Fibroblast of pulmonary artery (primary cell): ENCODE data around the gene GABRR3.

Experiments
- DNase-seq: peaks from one replicate; pipeline ENCODE4 v3.0.0-alpha.2; 2010; ENCODE audit warnings: low read depth
- H3K4me3 ChIP-seq: replicated peaks from 2 replicates; pipeline ENCODE4 v1.5.1; 2011; ENCODE audit warnings: low read depth, mild to moderate bottlenecking, control low read depth, low read length, moderate library complexity
- TF ChIP-seq, protein P1 (sequence below): IDR thresholded peaks from 2 replicates; pipeline ENCODE4 v1.5.1; 2011; ENCODE audit warnings: mild to moderate bottlenecking, control low read depth, low read length, inconsistent platforms; ENCODE audit errors: missing control alignments

Gene GABRR3

GRCh38 chr3:98002717-98003116 is 32.4 kb downstream of the GABRR3 start:
- TF ChIP-seq, protein P1, sequence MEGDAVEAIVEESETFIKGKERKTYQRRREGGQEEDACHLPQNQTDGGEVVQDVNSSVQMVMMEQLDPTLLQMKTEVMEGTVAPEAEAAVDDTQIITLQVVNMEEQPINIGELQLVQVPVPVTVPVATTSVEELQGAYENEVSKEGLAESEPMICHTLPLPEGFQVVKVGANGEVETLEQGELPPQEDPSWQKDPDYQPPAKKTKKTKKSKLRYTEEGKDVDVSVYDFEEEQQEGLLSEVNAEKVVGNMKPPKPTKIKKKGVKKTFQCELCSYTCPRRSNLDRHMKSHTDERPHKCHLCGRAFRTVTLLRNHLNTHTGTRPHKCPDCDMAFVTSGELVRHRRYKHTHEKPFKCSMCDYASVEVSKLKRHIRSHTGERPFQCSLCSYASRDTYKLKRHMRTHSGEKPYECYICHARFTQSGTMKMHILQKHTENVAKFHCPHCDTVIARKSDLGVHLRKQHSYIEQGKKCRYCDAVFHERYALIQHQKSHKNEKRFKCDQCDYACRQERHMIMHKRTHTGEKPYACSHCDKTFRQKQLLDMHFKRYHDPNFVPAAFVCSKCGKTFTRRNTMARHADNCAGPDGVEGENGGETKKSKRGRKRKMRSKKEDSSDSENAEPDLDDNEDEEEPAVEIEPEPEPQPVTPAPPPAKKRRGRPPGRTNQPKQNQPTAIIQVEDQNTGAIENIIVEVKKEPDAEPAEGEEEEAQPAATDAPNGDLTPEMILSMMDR, result no peak
- DNase-seq, result no peak

GRCh38 chr3:97999994-98000393 is 35.1 kb downstream of the GABRR3 start:
- TF ChIP-seq, protein P1, result no peak
- H3K4me3 ChIP-seq, result no peak overlapping the region
- no peak for DNase-seq

More at GRCh38 chr3:98002717-98003116, 32.4 kb downstream of the GABRR3 start:
- no peak overlapping the region for H3K4me3 ChIP-seq

DNA sequence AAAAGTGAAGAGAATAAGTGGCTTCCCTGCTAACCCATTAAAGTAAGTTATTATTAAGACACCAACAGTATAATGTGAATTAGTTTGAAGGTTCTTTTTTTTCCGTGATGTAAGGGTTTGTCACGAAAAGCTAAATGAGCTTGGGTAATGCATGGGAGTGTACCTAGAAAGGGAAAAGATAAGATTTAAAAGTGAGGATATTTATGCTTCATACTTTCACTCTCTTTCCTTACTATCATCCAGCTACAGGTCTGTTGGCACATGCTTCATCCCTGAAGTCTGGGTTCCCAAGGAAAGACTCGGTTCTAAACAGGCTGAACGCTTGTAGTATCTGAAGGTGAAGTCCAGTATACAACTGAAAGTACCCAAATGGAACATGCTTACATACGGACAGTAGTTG is 36.0 kb downstream of the GABRR3 start:
- no peak for DNase-seq
- TF ChIP-seq, protein P1, result no peak

GRCh38 chr3:97996988-97997387 is 38.1 kb downstream of the GABRR3 start:
- H3K4me3 ChIP-seq, result no peak overlapping the region
- TF ChIP-seq, protein P1, result no peak
- no peak for DNase-seq

More for the DNA sequence above, 36.0 kb downstream of the GABRR3 start:
- no peak overlapping the region for H3K4me3 ChIP-seq

DNA sequence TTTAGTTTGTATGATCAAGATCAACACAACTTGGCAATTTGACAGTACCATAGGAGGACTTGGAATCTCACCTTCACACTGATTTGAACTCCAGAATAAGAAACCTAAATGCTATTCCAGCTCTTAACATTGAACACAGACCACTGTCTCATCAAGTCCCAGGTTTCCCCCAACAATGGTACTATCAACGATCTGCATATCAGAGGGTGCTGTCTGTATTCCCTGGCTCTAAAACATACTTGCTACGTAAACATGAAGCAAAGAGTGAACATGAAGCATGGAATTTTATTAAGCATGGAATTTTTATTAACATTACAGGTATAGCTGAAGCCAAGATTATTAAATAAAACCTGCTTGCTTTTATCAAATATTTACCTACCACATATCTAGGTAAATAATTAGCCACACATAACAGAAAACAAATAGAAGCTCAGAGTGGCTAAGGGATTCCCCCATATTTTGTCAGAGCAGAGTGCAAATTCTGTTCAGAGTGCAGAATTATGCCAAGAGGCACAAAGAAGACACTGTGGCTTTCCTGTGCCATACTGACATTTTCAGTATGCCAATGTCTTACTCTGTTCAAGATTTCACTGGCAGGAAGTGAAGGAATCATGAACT is 40.7 kb downstream of the GABRR3 start:
- no peak for DNase-seq
- H3K4me3 ChIP-seq, result no peak overlapping the region
- TF ChIP-seq, protein P1, result no peak

DNA sequence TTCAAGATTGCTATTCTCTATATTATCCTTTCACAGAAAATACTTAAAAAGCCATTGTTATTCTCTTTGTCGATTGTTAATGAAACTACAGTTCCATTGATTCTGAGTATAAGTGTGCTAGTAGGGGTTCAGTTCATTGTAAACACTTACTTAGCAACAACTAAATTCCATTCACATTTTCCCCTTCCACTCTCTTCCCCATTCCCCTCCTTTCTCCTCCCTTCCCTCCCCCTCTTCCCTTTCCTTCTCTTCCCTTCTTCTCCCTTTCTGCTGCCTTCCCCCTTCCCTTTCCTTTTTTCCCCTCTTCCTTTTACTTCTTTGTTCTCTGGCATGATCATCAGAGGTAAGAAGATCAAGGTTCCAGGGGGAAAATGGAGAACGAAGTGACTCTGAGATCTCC is 41.6 kb downstream of the GABRR3 start:
- TF ChIP-seq, protein P1, result no peak
- H3K4me3 ChIP-seq, result no peak overlapping the region
- DNase-seq, result no peak

DNA sequence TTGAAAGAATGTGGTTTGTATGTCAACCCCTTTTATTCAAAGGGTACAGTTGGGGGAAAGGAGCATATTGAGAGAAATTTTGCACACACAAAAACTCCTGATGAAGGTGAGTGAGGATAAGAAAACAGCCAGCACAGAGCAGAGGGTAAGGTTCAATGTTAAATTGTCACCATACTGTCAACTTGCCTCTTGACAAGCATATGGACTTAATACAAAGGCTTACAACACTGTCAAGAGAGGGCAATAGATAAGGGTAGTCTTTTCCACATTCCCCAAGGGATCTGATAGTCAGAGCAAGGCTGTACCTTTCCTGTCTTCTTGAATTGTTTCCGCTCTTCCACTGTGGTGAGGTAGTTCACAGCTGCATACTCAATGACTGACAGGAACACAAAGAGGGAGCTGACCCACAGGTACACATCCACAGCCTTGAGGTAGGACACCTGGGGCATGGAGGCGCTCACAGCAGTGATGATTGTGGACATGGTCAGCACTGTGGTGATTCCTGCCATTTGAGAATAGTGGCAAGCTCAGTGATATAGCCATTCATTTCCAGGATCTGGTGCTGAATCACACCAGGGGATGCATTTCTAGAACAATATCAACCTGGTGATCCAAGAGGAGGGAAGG is 42.5 kb downstream of the GABRR3 start:
- H3K4me3 ChIP-seq, result no peak overlapping the region
- DNase-seq, result no peak
- TF ChIP-seq, protein P1, result no peak
